Smooth muscle cell (in vitro differentiated cells): ENCODE data around the gene ZNG1C. TPM values are rescaled to one million over a fixed set of nuclear protein-coding genes. Genes with fewer than 3 reads are reported as not detected.
"Not testable (repeated sequence)": the region's sequence is repeated elsewhere in the genome, so short reads cannot be mapped to it uniquely, and the experiment has no call there.

Experiments used
- DNase-seq: peaks from one replicate; lab custom pipeline; 2025; ENCODE audit not compliant: unreplicated experiment; lab: John Stamatoyannopoulos, UW
- H2AFZ ChIP-seq: fragments of 200-600 bp; sonication (generic); 2 replicates; pipeline ENCODE4 v1.6.0; 2016; ENCODE audit warnings: antibody characterized with exemption, low read depth, mild to moderate bottlenecking
- H3F3A ChIP-seq: fragments of 200-600 bp; sonication (generic); 2 replicates; pipeline ENCODE4 v1.6.0; 2017; ENCODE audit warnings: antibody characterized with exemption, low read depth
- H3K27ac ChIP-seq: fragments of 200-600 bp; sonication (generic); 2 replicates; pipeline ENCODE4 v1.5.1; 2016; ENCODE audit warnings: low read depth, mild to moderate bottlenecking
- H3K27me3 ChIP-seq: fragments of 200-600 bp; sonication (generic); 2 replicates; pipeline ENCODE4 v1.6.1; 2016; ENCODE audit warnings: low read depth, mild to moderate bottlenecking
- H3K36me3 ChIP-seq: fragments of 200-600 bp; sonication (generic); 2 replicates; pipeline ENCODE4 v1.5.1; 2016; ENCODE audit warnings: low read depth
- H3K4me1 ChIP-seq: fragments of 200-600 bp; sonication (generic); 2 replicates; pipeline ENCODE4 v1.5.1; 2016; ENCODE audit warnings: low read depth
- H3K4me2 ChIP-seq: fragments of 200-600 bp; sonication (generic); 2 replicates; pipeline ENCODE4 v1.6.0; 2016; ENCODE audit warnings: mild to moderate bottlenecking
- H3K4me3 ChIP-seq: fragments of 200-600 bp; sonication (generic); 2 replicates; pipeline ENCODE4 v1.5.1; 2016; ENCODE audit warnings: mild to moderate bottlenecking
- H3K79me2 ChIP-seq: fragments of 200-600 bp; sonication (generic); 2 replicates; pipeline ENCODE4 v1.6.0; 2016; ENCODE audit warnings: low read depth, mild to moderate bottlenecking
- H3K9ac ChIP-seq: fragments of 200-600 bp; sonication (generic); 2 replicates; pipeline ENCODE4 v1.6.0; 2016; ENCODE audit warnings: low read depth
- H3K9me3 ChIP-seq: fragments of 200-600 bp; sonication (generic); replicated peaks from 2 replicates; pipeline ENCODE4 v1.5.1; 2016; ENCODE audit warnings: low read depth
- H4K20me1 ChIP-seq: fragments of 200-600 bp; sonication (generic); 2 replicates; pipeline ENCODE4 v1.6.0; 2016; ENCODE audit warnings: low read depth
- WGBS: methylation state at CpG from one replicate; pipeline ENCODE4 v1.1.7; 2016; ENCODE audit warnings: low lambda C conversion rate; 5-methylcytosine and 5-hydroxymethylcytosine counted together
- polyA plus RNA-seq: library from polyadenylated mRNA; unstranded; fragments of >200 nt; fragmentation: Nextera tagmentation; extraction: Ambion mirVana; gene quantifications from 2 replicates; pipeline ENCODE4 v1.2.1, GENCODE V29; 2016
- total RNA-seq: library from RNA; depleted of rRNA; stranded (reverse); fragments of >200 nt; gene quantifications from 2 replicates; pipeline ENCODE4 v1.2.3, GENCODE V29; 2014
- TF ChIP-seq, protein P1 (sequence below): fragments of 200-600 bp; sonication (generic); IDR thresholded peaks from 2 replicates; pipeline ENCODE4 v1.5.1; 2017; ENCODE audit warnings: borderline replicate concordance, mild to moderate bottlenecking, antibody characterized with exemption; ENCODE audit not compliant: insufficient read depth, poor library complexity, severe bottlenecking

Gene ZNG1C
- total and polyA plus RNA-seq, 2 experiments from 2014 or later = 17.8 to 41.9 TPM

DNA sequence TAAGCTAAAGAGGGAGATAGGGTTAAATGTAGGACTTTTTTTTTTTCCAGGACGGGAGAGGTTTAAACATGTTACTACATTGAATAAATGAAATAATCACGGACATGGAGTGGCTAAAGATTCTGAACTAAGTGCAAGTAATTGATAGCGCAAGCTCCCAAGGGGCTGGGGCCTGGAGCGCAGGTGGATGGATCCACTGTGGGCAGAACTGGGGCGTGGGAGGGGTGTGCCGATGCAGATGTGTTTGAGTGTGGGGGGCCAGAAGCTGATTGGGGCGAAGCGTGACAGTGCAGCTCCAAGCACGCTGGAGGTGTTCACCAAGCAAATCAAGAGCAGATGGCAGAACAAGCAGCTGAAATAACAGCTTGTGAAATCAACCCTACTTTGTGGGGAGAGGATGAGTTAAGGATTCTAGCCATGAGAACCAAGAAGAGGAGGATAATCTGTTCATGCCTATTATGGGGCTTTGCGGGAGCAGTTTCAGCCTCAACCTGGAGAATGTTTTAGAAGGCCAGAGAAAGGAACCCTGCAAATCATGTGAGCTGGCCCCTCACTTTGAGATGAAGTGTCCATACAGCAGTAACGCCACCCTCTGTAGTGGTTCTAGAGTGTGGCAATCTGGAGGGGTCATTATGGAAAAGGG, 88.9 kb downstream of the ZNG1C start:
- H3K27me3 ChIP-seq, H3K9ac ChIP-seq, H3K4me2 ChIP-seq, H3K36me3 ChIP-seq, H2AFZ ChIP-seq, DNase-seq, H3F3A ChIP-seq, H3K4me1 ChIP-seq, H4K20me1 ChIP-seq, H3K4me3 ChIP-seq, H3K9me3 ChIP-seq, H3K27ac ChIP-seq, H3K79me2 ChIP-seq: not testable (repeated sequence)
- WGBS = 91% methylated on average over 10 of the region's 11 CpGs

DNA sequence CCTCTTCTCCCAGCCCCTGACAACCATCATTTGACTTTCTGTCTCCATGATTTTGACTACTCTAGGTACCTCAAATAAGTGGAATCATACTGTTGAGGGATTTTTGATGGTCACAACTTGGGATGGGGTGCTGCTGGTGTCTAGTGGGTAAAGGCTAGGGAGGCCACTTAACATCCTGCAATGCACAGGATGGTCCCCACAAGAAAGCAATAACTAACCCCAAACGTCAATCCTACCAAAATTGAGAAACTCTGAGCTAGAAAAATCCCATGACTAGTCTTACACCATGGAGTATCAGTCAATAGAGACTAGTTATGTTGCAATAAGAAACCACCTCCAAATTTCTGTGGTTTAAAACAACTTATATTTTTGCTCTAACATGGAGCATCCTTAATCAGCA, 90.3 kb downstream of the ZNG1C start:
- H4K20me1 ChIP-seq, H3K79me2 ChIP-seq, H3F3A ChIP-seq, H3K27me3 ChIP-seq, H2AFZ ChIP-seq, H3K9ac ChIP-seq, DNase-seq, H3K36me3 ChIP-seq, H3K4me2 ChIP-seq, H3K27ac ChIP-seq, H3K4me1 ChIP-seq, H3K4me3 ChIP-seq, H3K9me3 ChIP-seq: not testable (repeated sequence)
- 57% methylated on average over 1 of the region's 1 CpG for WGBS

DNA sequence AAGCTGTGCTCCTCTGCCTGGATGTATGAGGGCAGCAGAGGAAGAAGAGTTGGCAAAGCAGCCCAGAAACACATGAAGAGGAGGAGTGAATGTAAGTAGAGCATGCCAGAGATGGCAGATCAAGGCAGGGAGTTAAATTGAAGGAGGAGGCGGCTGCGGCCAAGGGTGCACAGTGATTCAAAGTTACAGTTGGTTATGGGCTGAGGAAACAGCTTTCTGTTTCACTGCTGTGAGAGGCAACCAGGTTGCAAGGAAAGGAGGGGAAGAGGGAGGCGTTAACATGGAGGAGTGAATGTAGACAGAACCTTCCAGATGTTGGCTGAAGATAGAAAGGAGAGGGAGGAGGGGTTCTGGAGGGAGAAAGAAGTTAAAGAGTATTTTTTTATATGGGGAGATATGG, 94.2 kb downstream of the ZNG1C start:
- H3K4me2 ChIP-seq, H2AFZ ChIP-seq, H3K27me3 ChIP-seq, H3K9ac ChIP-seq, H3K36me3 ChIP-seq, H3K4me3 ChIP-seq, H3F3A ChIP-seq, H4K20me1 ChIP-seq, H3K27ac ChIP-seq, H3K4me1 ChIP-seq, DNase-seq, H3K79me2 ChIP-seq, H3K9me3 ChIP-seq: not testable (repeated sequence)
- 72% methylated on average over 3 of the region's 3 CpGs for WGBS

DNA sequence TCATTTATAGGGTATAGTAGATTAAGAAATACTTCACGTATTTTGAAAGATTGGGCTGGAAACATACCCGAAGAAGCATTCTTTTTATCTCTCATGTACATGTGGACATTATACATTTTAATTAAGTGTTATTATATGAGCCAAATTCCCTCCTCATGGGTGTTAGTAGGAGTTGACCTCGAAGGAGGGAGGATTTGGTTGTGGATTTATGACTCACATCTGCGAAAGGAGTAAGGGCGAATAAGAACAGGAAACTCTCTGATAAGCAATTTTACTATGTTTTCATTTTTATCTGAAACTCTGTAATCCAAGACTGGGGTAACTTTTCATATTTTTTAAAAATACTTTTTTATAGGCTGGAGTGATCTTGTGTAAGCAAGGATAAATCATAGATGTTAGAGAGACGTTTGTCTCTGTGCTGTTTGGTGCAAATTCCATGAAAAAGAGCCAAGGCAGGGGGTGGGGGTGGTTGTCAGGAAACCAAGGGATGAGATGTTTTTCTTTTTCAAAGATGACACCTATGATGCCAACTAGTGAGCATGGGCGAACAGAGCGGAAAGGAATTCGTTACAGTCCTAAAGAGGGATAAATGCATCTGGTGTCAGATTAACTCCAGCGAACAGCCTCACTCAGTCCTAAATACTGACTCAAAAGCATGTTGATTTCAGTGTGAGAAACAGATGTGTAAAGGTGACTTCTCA, 95.0 kb downstream of the ZNG1C start:
- H3K9me3 ChIP-seq, H3K36me3 ChIP-seq, DNase-seq, H3K4me3 ChIP-seq, H3K9ac ChIP-seq, H3K4me2 ChIP-seq, H3K27ac ChIP-seq, H3K27me3 ChIP-seq, H3K79me2 ChIP-seq, H3K4me1 ChIP-seq, H3F3A ChIP-seq, H2AFZ ChIP-seq, H4K20me1 ChIP-seq: not testable (repeated sequence)
- 26% methylated on average over 7 of the region's 10 CpGs for WGBS

- H3K27ac ChIP-seq, H3K36me3 ChIP-seq, H3K4me2 ChIP-seq, H3K4me3 ChIP-seq, H3K4me1 ChIP-seq, H3F3A ChIP-seq, H2AFZ ChIP-seq, H3K9me3 ChIP-seq, H3K79me2 ChIP-seq, H3K27me3 ChIP-seq, H4K20me1 ChIP-seq, DNase-seq, H3K9ac ChIP-seq: not testable (repeated sequence)
- WGBS = 94% methylated on average over 7 of the region's 7 CpGs
Measured at GRCh38 chr9:68338000-68338399, 96.2 kb downstream of the ZNG1C start.

DNA sequence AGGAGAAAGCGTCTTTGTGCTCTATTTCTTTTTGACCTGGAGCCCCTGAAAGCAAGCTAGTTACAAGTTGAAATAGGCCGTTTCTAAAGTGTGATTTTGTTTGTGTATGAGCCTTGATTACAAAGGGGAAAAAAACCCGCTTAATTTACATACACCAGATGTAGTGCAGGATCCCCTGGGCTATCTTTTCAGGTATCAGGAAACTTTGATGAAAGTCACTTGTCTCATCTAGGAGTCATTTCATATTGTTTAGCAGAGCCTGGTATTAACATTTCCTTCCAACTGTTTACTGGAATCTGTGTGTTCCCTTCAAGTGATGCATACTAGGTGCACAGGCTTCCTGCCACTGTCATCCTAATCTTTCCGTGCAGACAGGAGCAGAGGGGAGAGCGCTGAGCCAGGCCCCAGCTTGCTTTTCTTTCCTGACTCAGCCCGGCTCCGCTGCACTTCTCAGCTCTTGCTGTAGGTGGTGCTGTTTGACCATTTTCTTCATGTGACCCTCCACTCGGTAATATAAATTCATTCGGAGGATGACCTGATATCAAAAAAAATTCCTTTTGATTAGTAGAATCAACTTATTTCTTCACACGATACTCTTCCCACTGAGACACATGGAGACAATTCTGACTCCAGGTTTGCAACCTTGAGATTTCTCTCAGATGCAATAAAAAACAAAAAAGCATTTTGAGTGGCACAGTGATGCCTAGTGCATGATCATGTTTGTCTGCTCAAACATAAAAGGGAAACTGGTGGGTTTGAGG, 100.7 kb downstream of the ZNG1C start:
- H3K36me3 ChIP-seq, DNase-seq, H3K9me3 ChIP-seq, H3K79me2 ChIP-seq, H3K4me1 ChIP-seq, H3K4me2 ChIP-seq, H3F3A ChIP-seq, H4K20me1 ChIP-seq, H3K9ac ChIP-seq, H3K27ac ChIP-seq, H2AFZ ChIP-seq, H3K27me3 ChIP-seq, H3K4me3 ChIP-seq: not testable (repeated sequence)
- WGBS = 25% methylated on average over 7 of the region's 10 CpGs
- TF ChIP-seq, protein P1, sequence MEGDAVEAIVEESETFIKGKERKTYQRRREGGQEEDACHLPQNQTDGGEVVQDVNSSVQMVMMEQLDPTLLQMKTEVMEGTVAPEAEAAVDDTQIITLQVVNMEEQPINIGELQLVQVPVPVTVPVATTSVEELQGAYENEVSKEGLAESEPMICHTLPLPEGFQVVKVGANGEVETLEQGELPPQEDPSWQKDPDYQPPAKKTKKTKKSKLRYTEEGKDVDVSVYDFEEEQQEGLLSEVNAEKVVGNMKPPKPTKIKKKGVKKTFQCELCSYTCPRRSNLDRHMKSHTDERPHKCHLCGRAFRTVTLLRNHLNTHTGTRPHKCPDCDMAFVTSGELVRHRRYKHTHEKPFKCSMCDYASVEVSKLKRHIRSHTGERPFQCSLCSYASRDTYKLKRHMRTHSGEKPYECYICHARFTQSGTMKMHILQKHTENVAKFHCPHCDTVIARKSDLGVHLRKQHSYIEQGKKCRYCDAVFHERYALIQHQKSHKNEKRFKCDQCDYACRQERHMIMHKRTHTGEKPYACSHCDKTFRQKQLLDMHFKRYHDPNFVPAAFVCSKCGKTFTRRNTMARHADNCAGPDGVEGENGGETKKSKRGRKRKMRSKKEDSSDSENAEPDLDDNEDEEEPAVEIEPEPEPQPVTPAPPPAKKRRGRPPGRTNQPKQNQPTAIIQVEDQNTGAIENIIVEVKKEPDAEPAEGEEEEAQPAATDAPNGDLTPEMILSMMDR = peak; percentile 16

GRCh38 chr9:68343242-68343641, 101.5 kb downstream of the ZNG1C start:
- H3K9ac ChIP-seq, H4K20me1 ChIP-seq, H3K36me3 ChIP-seq, H3K27me3 ChIP-seq, H3K4me3 ChIP-seq, H3F3A ChIP-seq, H3K4me2 ChIP-seq, H3K4me1 ChIP-seq, H3K79me2 ChIP-seq, DNase-seq, H3K9me3 ChIP-seq, H3K27ac ChIP-seq, H2AFZ ChIP-seq: not testable (repeated sequence)
- 74% methylated on average over 4 of the region's 4 CpGs for WGBS
